Right lobe of liver (tissue), 6 donors: ENCODE data around the gene FOXR1. TPM values are rescaled to one million over a fixed set of nuclear protein-coding genes. Genes with fewer than 3 reads are reported as not detected.
A peak's percentile ranks its signal among the peaks of the same experiment; 100 is the strongest.

Source experiments
- ATAC-seq, 4 donors: fragments of 200-7000 bp; cut with Tn5 transposase; one replicate each; pipeline ENCODE4 v1.9.1; 2020; ENCODE audit warnings: mild to moderate bottlenecking in 4 of 4, moderate library complexity in 4 of 4
- DNase-seq, 3 donors: peaks; one replicate each; pipeline ENCODE4 v3.0.0-alpha.2; 2020
- H3K27ac ChIP-seq, 3 donors: fragments of 200-600 bp; one replicate each; pipeline ENCODE4 v1.8.0; 2022
- H3K27me3 ChIP-seq, 2 donors: fragments of 200-600 bp; one replicate each; pipeline ENCODE4 v1.8.0; 2022
- H3K36me3 ChIP-seq, 4 donors: fragments of 200-600 bp; sonication (generic) in 1 of 4; one replicate each; pipeline versions ENCODE4 v1.5.1 to v1.8.0; 2017 to 2022; ENCODE audit warnings: control low read depth in 1 of 4
- H3K4me1 ChIP-seq, 4 donors: fragments of 200-600 bp; sonication (generic) in 1 of 4; one replicate each; pipeline versions ENCODE4 v1.5.1 to v1.8.0; 2017 to 2022; ENCODE audit warnings: control low read depth in 1 of 4
- H3K4me3 ChIP-seq, 3 donors: fragments of 200-600 bp; one replicate each; pipeline ENCODE4 v1.8.0; 2022
- H3K9me3 ChIP-seq, 4 donors: fragments of 200-600 bp; sonication (generic) in 1 of 4; one replicate each; pipeline versions ENCODE4 v1.5.1 to v1.8.0; 2017 to 2022; ENCODE audit warnings: control low read depth in 1 of 4
- CTCF ChIP-seq, 4 donors: fragments of 200-600 bp in 3 of 4; fragments of 450-650 bp in 1 of 4; IDR thresholded peaks; one replicate each; pipeline versions ENCODE4 v1.5.1 to v1.8.0; 2016 to 2022; ENCODE audit warnings: antibody characterized with exemption in 4 of 4, mild to moderate bottlenecking in 2 of 4
- POLR2A ChIP-seq: fragments of 450-650 bp; IDR thresholded peaks from one replicate; pipeline ENCODE4 v1.6.1; 2017; ENCODE audit warnings: antibody characterized with exemption, mild to moderate bottlenecking
- WGBS: methylation state at CpG from one replicate; pipeline ENCODE4 v1.1.6; 2018; ENCODE audit warnings: low coverage, low lambda C conversion rate; ENCODE audit not compliant: insufficient coverage; ENCODE audit errors: missing lambda C conversion rate; 5-methylcytosine and 5-hydroxymethylcytosine counted together
- intact Hi-C, 2 donors: fragments of 100-400 bp; cut with DNase I; formaldehyde crosslinking; loops; one replicate each; pipeline versions ENCODE4 v1.11.2 to v1.14.1; 2022
- total RNA-seq, 6 experiments: library from RNA; depleted of rRNA in 2 of 6; stranded (reverse); fragments of >200 nt in 2 of 6; fragmentation: NEBNext Ultra II Directional in 3 of 6; extraction: Animal tissue kit (Norgen Biotek cat#: 25700) in 3 of 6; gene quantifications; one replicate each; pipeline versions ENCODE4 v1.1.0 to v1.2.4, GENCODE V29; 2016 to 2023
- donor health status: DM: no; HTN: yes; CAD: no.
- donor health status: DM: no; HTN: no; CAD: no.
- donor health status: DM: no; HTN: no; CAD: no.
- donor health status: DM: no; HTN: yes; CAD: no.
- donor health status: DM: no; HTN: yes; CAD: no.

The FOXR1 gene
- total RNA-seq, 6 experiments from 2014 or later = not detected

DNA sequence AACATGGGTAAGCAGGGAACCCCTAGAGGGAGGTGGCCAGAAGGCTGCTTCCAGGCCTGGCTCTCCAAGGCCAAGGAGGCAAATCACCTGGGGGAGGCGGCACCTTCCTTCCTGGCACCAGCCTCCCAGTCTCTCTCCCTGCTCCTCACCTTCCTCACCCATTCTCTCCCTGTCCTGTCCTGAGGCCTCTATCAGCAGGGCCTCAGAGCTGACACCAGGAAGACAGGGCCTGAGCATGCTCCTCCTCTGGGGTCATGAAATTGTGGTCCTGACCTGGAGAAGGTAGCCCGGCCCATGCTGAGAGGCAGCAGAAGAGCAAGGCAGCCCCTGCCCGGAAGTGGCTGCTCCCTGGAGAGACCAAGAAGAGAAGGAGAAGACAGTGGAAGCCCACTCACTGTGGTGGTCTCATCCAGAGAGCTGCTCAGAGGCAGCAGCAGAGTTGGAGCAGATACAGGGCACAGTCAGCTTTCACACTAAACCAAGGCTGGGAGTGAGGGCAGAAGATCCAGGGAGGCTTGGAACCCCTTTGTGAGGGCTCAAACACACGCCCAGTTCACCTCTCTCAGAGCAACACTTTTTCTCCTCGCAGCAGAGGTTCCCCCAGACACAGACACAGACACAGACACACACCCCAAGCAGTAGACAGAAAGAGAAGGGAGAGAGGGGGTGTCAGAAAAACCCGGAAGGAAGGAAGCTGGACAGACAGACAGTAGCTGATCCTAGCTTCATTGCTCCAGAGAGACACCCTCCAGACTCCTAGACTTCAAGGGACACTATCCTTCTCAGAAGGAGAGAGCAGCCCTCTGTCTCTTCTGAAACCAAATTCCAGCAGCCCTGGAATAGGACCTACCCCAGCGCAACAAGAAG lies 47.6 kb upstream of the FOXR1 start:
- no peaks in the 10 kb centered on the region for H3K27me3 ChIP-seq
- 11% methylated on average over 7 of the region's 7 CpGs for WGBS
- no peaks in the 10 kb centered on the region for H3K36me3 ChIP-seq
- ATAC-seq (no peak), DNase-seq (peak in 2 of 3 donors; percentile 31 to 57)
- H3K9me3 ChIP-seq = no peaks in the 10 kb centered on the region
- intact Hi-C loops = no loop called here
- TF ChIP-seq CTCF (IDR thresholded peaks at IDR 0.05) (no peak), POLR2A (no peak)
- peak overlapping the region; percentile 78 to 86 (median 79) for H3K4me3 ChIP-seq
- H3K27ac ChIP-seq = peak overlapping the region; percentile 85 to 90 (median 86)
- H3K4me1 ChIP-seq = peaks cover 2 to 54% (median 25%) of the 10 kb centered on the region in 4 donors

GRCh38 chr11:118924591-118925585 lies 46.7 kb upstream of the FOXR1 start:
- Histone ChIP-seq H3K36me3 (no peaks in the 10 kb centered on the region), H3K27me3 (no peaks in the 10 kb centered on the region), H3K27ac (peak overlapping the region; percentile 85 to 90 (median 86)), H3K4me1 (peaks cover 2 to 50% (median 21%) of the 10 kb centered on the region in 4 donors), H3K4me3 (peak overlapping the region; percentile 78 to 86 (median 79)), H3K9me3 (no peaks in the 10 kb centered on the region)
- DNase-seq (peak; percentile 51 to 60 (median 53)), ATAC-seq (no peak)
- TF ChIP-seq POLR2A (no peak), CTCF (IDR thresholded peaks at IDR 0.05) (no peak)
- WGBS = 0% methylated on average over 17 of the region's 45 CpGs
- intact Hi-C loops = no loop called here

GRCh38 chr11:118927554-118928100 lies 43.9 kb upstream of the FOXR1 start:
- Histone ChIP-seq H3K36me3 (no peaks in the 10 kb centered on the region), H3K27ac (peak overlapping the region; percentile 42 to 91 (median 89)), H3K4me3 (no peak overlapping the region), H3K4me1 (peaks cover 0 to 31% (median 7%) of the 10 kb centered on the region in 4 donors), H3K9me3 (no peaks in the 10 kb centered on the region), H3K27me3 (no peaks in the 10 kb centered on the region)
- ATAC-seq (no peak), DNase-seq (no peak)
- intact Hi-C loops = no loop called here
- TF ChIP-seq POLR2A = no peak
- no peak for TF ChIP-seq CTCF (IDR thresholded peaks at IDR 0.05)
- WGBS = 5% methylated on average over 7 of the region's 7 CpGs

DNA sequence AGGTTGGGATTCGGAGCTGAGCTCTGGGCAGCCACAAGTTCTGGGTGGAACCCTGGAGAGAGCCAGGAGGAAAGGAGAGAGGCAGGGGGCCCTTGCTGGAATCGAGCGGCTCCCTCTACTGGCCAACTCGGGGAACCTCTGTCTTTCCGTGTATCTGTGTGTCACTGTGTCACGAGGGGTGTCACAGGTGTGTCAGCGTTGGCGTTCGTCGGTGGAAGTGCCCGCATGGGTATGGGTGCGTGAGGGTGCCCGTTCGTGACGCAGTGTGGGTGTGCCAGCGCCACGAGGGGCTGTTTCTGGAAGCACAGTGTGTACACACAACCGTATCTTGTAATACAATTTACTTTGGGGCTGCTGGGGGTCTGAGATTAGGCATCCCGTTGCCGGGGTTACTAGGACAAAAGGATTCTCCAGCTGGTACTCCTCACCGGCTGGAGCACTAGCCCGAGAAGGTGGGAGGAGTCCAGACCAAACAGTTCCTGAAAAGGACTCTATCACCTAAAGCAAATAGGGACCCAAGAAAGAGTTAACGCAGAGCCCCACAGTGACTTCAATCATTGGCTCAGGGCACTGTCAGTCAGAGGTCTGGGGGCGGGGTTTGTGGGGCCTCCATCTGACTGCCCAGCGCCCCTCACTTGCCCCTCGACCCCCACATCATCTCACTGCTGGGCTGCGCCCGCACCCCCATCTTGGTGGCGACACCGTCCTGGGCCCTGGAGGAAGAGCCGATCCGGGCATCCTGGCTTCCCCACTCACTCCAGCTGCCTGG lies 43.3 kb upstream of the FOXR1 start:
- Histone ChIP-seq H3K4me1 (peaks cover 0 to 30% (median 4%) of the 10 kb centered on the region in 4 donors), H3K27ac (peak overlapping the region; percentile 89 to 94 (median 91)), H3K9me3 (no peaks in the 10 kb centered on the region), H3K36me3 (no peaks in the 10 kb centered on the region), H3K4me3 (peak overlapping the region; percentile 74 to 85 (median 77)), H3K27me3 (no peaks in the 10 kb centered on the region)
- ATAC-seq (peak; percentile 74 to 85 (median 75)), DNase-seq (peak; percentile 90 to 94 (median 92))
- intact Hi-C loops = no loop called here
- WGBS = 0% methylated on average over 17 of the region's 32 CpGs
- TF ChIP-seq POLR2A (no peak), CTCF (IDR thresholded peaks at IDR 0.05) (peak; percentile 94 to 97 (median 95))
